HG03103 (cell line): ENCODE measurements around the gene SF3B2.
"Not testable (repeated sequence)": the region's sequence is repeated elsewhere in the genome, so short reads cannot be mapped to it uniquely, and the experiment has no call there.

Source experiments
- ATAC-seq: cut with Tn5 transposase; IDR thresholded peaks from one replicate; pipeline ENCODE4 v1.9.1; 2021; ENCODE audit warnings: low read depth; ENCODE audit not compliant: unreplicated experiment

SF3B2 gene

GRCh38 chr11:66071381-66071801, 19.2 kb downstream of the SF3B2 start:
- ATAC-seq: no peak

- ATAC-seq: no peak
These were observed 19.9 kb downstream of the SF3B2 start for GRCh38 chr11:66072081-66072480.

GRCh38 chr11:66072518-66072917, 20.4 kb downstream of the SF3B2 start:
- ATAC-seq: no peak

- ATAC-seq: no peak
These were observed 21.5 kb downstream of the SF3B2 start for GRCh38 chr11:66073669-66074068.

- no peak for ATAC-seq
These were observed 23.1 kb downstream of the SF3B2 start for GRCh38 chr11:66075273-66075672.

GRCh38 chr11:66076561-66076960, 24.4 kb downstream of the SF3B2 start:
- no peak for ATAC-seq

- ATAC-seq: no peak
These were observed 25.8 kb downstream of the SF3B2 start for GRCh38 chr11:66077927-66078326.

GRCh38 chr11:66078949-66079348, 26.8 kb downstream of the SF3B2 start:
- not testable (repeated sequence) for ATAC-seq

- no peak for ATAC-seq
These were observed 28.1 kb downstream of the SF3B2 start for GRCh38 chr11:66080055-66080817.

GRCh38 chr11:66081505-66081904, 29.3 kb downstream of the SF3B2 start:
- ATAC-seq: no peak

GRCh38 chr11:66082946-66083698, 31.0 kb downstream of the SF3B2 start:
- no peak for ATAC-seq

- ATAC-seq: no peak
These were observed 31.6 kb downstream of the SF3B2 start for GRCh38 chr11:66083767-66084166.

GRCh38 chr11:66084821-66085475, 32.8 kb downstream of the SF3B2 start:
- ATAC-seq: no peak

GRCh38 chr11:66087148-66087908, 35.2 kb downstream of the SF3B2 start:
- no peak for ATAC-seq

- no peak for ATAC-seq
These were observed 36.9 kb downstream of the SF3B2 start for GRCh38 chr11:66089067-66089466.

GRCh38 chr11:66090288-66090687, 38.1 kb downstream of the SF3B2 start:
- ATAC-seq: no peak

- ATAC-seq: not testable (repeated sequence)
These were observed 40.0 kb downstream of the SF3B2 start for GRCh38 chr11:66092125-66092524.

GRCh38 chr11:66099746-66100145, 47.6 kb downstream of the SF3B2 start:
- not testable (repeated sequence) for ATAC-seq

- peak; percentile 52 for ATAC-seq
These were observed 48.3 kb downstream of the SF3B2 start for GRCh38 chr11:66100272-66101065.

GRCh38 chr11:66101066-66101464, 48.9 kb downstream of the SF3B2 start:
- peak; percentile 9 for ATAC-seq
